Neural cell (in vitro differentiated cells): ENCODE measurements around the gene MCM9. TPM values are rescaled to one million over a fixed set of nuclear protein-coding genes. Genes with fewer than 3 reads are reported as not detected.
A peak's percentile ranks its signal among the peaks of the same experiment; 100 is the strongest.

ENCODE experiments used
- H2AFZ ChIP-seq: fragments of 200-600, 300-800 bp; sonication (generic), shearing (Covaris generic); 2 replicates; pipeline ENCODE4 v1.6.0; 2014; ENCODE audit warnings: low read depth, mild to moderate bottlenecking, antibody characterized with exemption, low read length, moderate library complexity
- H3F3A ChIP-seq: fragments of 200-600 bp; shearing (Covaris generic); 2 replicates; pipeline ENCODE4 v1.6.1; 2016; ENCODE audit warnings: mild to moderate bottlenecking, moderate library complexity, mixed read lengths, antibody characterized with exemption, low read length; ENCODE audit not compliant: insufficient read depth, poor library complexity, severe bottlenecking
- H3K27ac ChIP-seq: fragments of 200-600, 300-800 bp; sonication (generic), shearing (Covaris generic); 2 replicates; pipeline ENCODE4 v1.5.1; 2014; ENCODE audit warnings: mild to moderate bottlenecking, low read length, moderate library complexity
- H3K27me3 ChIP-seq: fragments of 300-800, 200-600 bp; sonication (generic), shearing (Covaris generic); 2 replicates; pipeline ENCODE4 v1.6.0; 2014; ENCODE audit warnings: mild to moderate bottlenecking, low read depth, low read length, moderate library complexity; ENCODE audit not compliant: insufficient read depth
- H3K36me3 ChIP-seq: fragments of 300-800, 200-600 bp; sonication (generic), shearing (Covaris generic); 2 replicates; pipeline ENCODE4 v1.5.1; 2014; ENCODE audit warnings: mild to moderate bottlenecking, antibody characterized with exemption, low read length, moderate library complexity; ENCODE audit not compliant: insufficient read depth
- H3K4me2 ChIP-seq: fragments of 300-800, 200-600 bp; sonication (generic), shearing (Covaris generic); 2 replicates; pipeline ENCODE4 v1.6.0; 2014; ENCODE audit warnings: mild to moderate bottlenecking, low read length
- H3K4me3 ChIP-seq: fragments of 300-800, 200-600 bp; sonication (generic), shearing (Covaris generic); 2 replicates; pipeline ENCODE4 v1.5.1; 2014; ENCODE audit warnings: mild to moderate bottlenecking, low read length, moderate library complexity
- H3K79me2 ChIP-seq: fragments of 200-600 bp; shearing (Covaris generic); replicated peaks from 2 replicates; pipeline ENCODE4 v1.6.0; 2014; ENCODE audit warnings: mild to moderate bottlenecking, low read length, moderate library complexity; ENCODE audit not compliant: insufficient read depth
- H3K9ac ChIP-seq: fragments of 300-800, 200-600 bp; sonication (generic), shearing (Covaris generic); 2 replicates; pipeline ENCODE4 v1.6.1; 2016; ENCODE audit warnings: mild to moderate bottlenecking, low read length, mixed read lengths
- H3K9me2 ChIP-seq: fragments of 200-600 bp; shearing (Covaris generic); 2 replicates; pipeline ENCODE4 v1.6.1; 2016; ENCODE audit warnings: mild to moderate bottlenecking, low read length, mixed read lengths; ENCODE audit not compliant: insufficient read depth
- H3K9me3 ChIP-seq: fragments of 200-600, 300-800 bp; sonication (generic), shearing (Covaris generic); 2 replicates; pipeline ENCODE4 v1.6.1; 2016; ENCODE audit warnings: mild to moderate bottlenecking, mixed run types, low read length, moderate library complexity, mixed read lengths
- H4K20me1 ChIP-seq: fragments of 200-600 bp; shearing (Covaris generic); 2 replicates; pipeline ENCODE4 v1.6.1; 2016; ENCODE audit warnings: mild to moderate bottlenecking, mixed run types; ENCODE audit not compliant: insufficient read depth
- CTCF ChIP-seq: fragments of 450-650 bp; IDR thresholded peaks from 2 replicates; pipeline ENCODE4 v1.5.1; 2014; ENCODE audit warnings: antibody characterized with exemption, mild to moderate bottlenecking, moderate library complexity; ENCODE audit not compliant: poor library complexity, severe bottlenecking
- EP300 ChIP-seq: fragments of 450-650 bp; conservative IDR thresholded peaks from 2 replicates; pipeline ENCODE4 v1.6.1; 2014; ENCODE audit warnings: antibody characterized with exemption, mild to moderate bottlenecking, moderate library complexity; ENCODE audit not compliant: poor library complexity, severe bottlenecking
- EZH2 ChIP-seq: fragments of 200-600, 300-800 bp; shearing (Covaris generic), sonication (generic); IDR thresholded peaks from 2 replicates; pipeline ENCODE4 v1.6.1; 2014; ENCODE audit warnings: antibody characterized with exemption, low read length, borderline replicate concordance, mild to moderate bottlenecking; ENCODE audit not compliant: insufficient read depth, poor library complexity, severe bottlenecking
- MXI1 ChIP-seq: fragments of 450-650 bp; conservative IDR thresholded peaks from 2 replicates; pipeline ENCODE4 v1.6.1; 2014; ENCODE audit warnings: antibody characterized with exemption, mild to moderate bottlenecking; ENCODE audit not compliant: poor library complexity, severe bottlenecking
- POLR2AphosphoS5 ChIP-seq: IDR thresholded peaks from 2 replicates; pipeline ENCODE4 v1.6.1; 2012
- RAD21 ChIP-seq: fragments of 450-650 bp; conservative IDR thresholded peaks from 2 replicates; pipeline ENCODE4 v1.6.1; 2014; ENCODE audit warnings: antibody characterized with exemption, mild to moderate bottlenecking, moderate library complexity
- REST ChIP-seq: IDR thresholded peaks from 2 replicates; pipeline ENCODE4 v1.6.1; 2012; ENCODE audit warnings: borderline replicate concordance
- SMC3 ChIP-seq: fragments of 450-650 bp; conservative IDR thresholded peaks from 2 replicates; pipeline ENCODE4 v1.6.1; 2014; ENCODE audit warnings: antibody characterized with exemption, mild to moderate bottlenecking, moderate library complexity; ENCODE audit not compliant: poor library complexity
- TAF1 ChIP-seq: IDR thresholded peaks from 2 replicates; pipeline ENCODE4 v1.6.1; 2012; ENCODE audit warnings: low read depth
- polyA plus RNA-seq: library from polyadenylated mRNA; depleted of rRNA; stranded (reverse); fragments of >200 nt; gene quantifications from 2 replicates; pipeline ENCODE4 v1.2.3, GENCODE V29; 2014

Gene MCM9
- polyA plus RNA-seq, 1 donor from 2014 or later: 7.8 TPM

- no peaks in the 10 kb centered on the region for H4K20me1 ChIP-seq
- H3K9me3 ChIP-seq: no peaks in the 10 kb centered on the region
- H3K4me3 ChIP-seq: no peak overlapping the region
- H2AFZ ChIP-seq: no peak overlapping the region
- no peak overlapping the region for H3K9ac ChIP-seq
- TF ChIP-seq REST (no peak), MXI1 (no peak), SMC3 (peak; percentile 63), RAD21 (peak; percentile 62), EZH2 (no peak), TAF1 (no peak), CTCF (peak; percentile 58), POLR2AphosphoS5 (no peak), EP300 (no peak)
- no peaks in the 10 kb centered on the region for H3K79me2 ChIP-seq
- H3K36me3 ChIP-seq: no peaks in the 10 kb centered on the region
- no peak overlapping the region for H3K4me2 ChIP-seq
- H3K9me2 ChIP-seq: no peaks in the 10 kb centered on the region
- no peaks in the 10 kb centered on the region for H3K27me3 ChIP-seq
- H3K27ac ChIP-seq: no peak overlapping the region
- no peaks in the 10 kb centered on the region for H3F3A ChIP-seq
These were observed 33.5 kb upstream of the MCM9 start for GRCh38 chr6:118968416-118968815.

GRCh38 chr6:118967239-118967638 lies 32.3 kb upstream of the MCM9 start:
- Histone ChIP-seq H4K20me1 (no peaks in the 10 kb centered on the region), H3K27ac (no peak overlapping the region), H3K4me3 (no peak overlapping the region), H3K27me3 (no peaks in the 10 kb centered on the region), H3F3A (no peaks in the 10 kb centered on the region), H3K9me3 (no peaks in the 10 kb centered on the region), H3K9me2 (no peaks in the 10 kb centered on the region), H3K36me3 (no peaks in the 10 kb centered on the region), H3K4me2 (no peak overlapping the region), H2AFZ (no peak overlapping the region), H3K79me2 (no peaks in the 10 kb centered on the region), H3K9ac (no peak overlapping the region)
- TF ChIP-seq EZH2: no peak
- TF ChIP-seq POLR2AphosphoS5: no peak
- no peak for TF ChIP-seq MXI1
- no peak for TF ChIP-seq EP300
- TF ChIP-seq SMC3: no peak
- no peak for TF ChIP-seq RAD21
- TF ChIP-seq REST: no peak
- no peak for TF ChIP-seq CTCF
- TF ChIP-seq TAF1: no peak
